CD4-positive, alpha-beta T cell (primary cell): ENCODE data around the gene PHYKPL. TPM values are rescaled to one million over a fixed set of nuclear protein-coding genes. Genes with fewer than 3 reads are reported as not detected.

ENCODE experiments used
- ATAC-seq: fragments of 200-7000 bp; cut with Tn5 transposase; one replicate; pipeline ENCODE4 v1.10.0; 2022; ENCODE audit warnings: mild to moderate bottlenecking; ENCODE audit not compliant: poor library complexity
- CTCF ChIA-PET: fragments of 350-600 bp; sonication (Branson Sonifier 250); formaldehyde crosslinking; loops from one replicate; lab custom pipeline; 2021; ENCODE audit warnings: antibody characterized with exemption, inconsistent platforms; lab: Charles Lee
- POLR2A ChIA-PET: fragments of 350-600 bp; sonication (Branson Sonifier 250); formaldehyde crosslinking; loops from one replicate; lab custom pipeline; 2021; ENCODE audit warnings: antibody characterized with exemption, inconsistent platforms; lab: Charles Lee
- DNase-seq, 14 experiments: peaks; one replicate each; pipeline ENCODE4 v3.0.0-alpha.2; 2013 to 2020; ENCODE audit warnings: mixed read lengths in 2 of 14
- H3K27ac ChIP-seq, 2 donors: one replicate each; pipeline versions ENCODE4 v1.5.1 to v1.7.0; 2013; ENCODE audit warnings: low read length in 2 of 2, low read depth in 1 of 2, mild to moderate bottlenecking in 1 of 2
- H3K27me3 ChIP-seq, 2 experiments: 1 replicate in 1 of 2; 2 replicates in 1 of 2; pipeline versions ENCODE4 v1.6.1 to v1.7.0; 2013; ENCODE audit warnings: low read length in 2 of 2, control low read depth in 1 of 2, mild to moderate bottlenecking in 1 of 2, moderate library complexity in 1 of 2; ENCODE audit not compliant: insufficient read depth in 2 of 2, control insufficient read depth in 1 of 2
- H3K36me3 ChIP-seq: one replicate; pipeline ENCODE4 v1.6.1; 2013; ENCODE audit warnings: low read length, control low read depth; ENCODE audit not compliant: insufficient read depth
- H3K4me1 ChIP-seq: one replicate; pipeline ENCODE4 v1.6.1; 2013; ENCODE audit warnings: low read length, control low read depth; ENCODE audit not compliant: insufficient read depth
- H3K4me3 ChIP-seq: one replicate; pipeline ENCODE4 v1.5.1; 2013; ENCODE audit warnings: mild to moderate bottlenecking, low read length, moderate library complexity
- H3K9me3 ChIP-seq, 2 experiments: 1 replicate in 1 of 2; 2 replicates in 1 of 2; pipeline versions ENCODE4 v1.6.1 to v1.7.0; 2013; ENCODE audit warnings: low read length in 2 of 2, mild to moderate bottlenecking in 2 of 2, control low read depth in 1 of 2, moderate library complexity in 1 of 2; ENCODE audit not compliant: control insufficient read depth in 1 of 2, insufficient read depth in 1 of 2
- H3K27ac Mint-ChIP-seq: one replicate; pipeline ENCODE4 v1.8.0; 2020; ENCODE audit warnings: mixed read lengths
- H3K27me3 Mint-ChIP-seq: one replicate; pipeline ENCODE4 v1.8.0; 2021; ENCODE audit warnings: mixed read lengths
- H3K36me3 Mint-ChIP-seq: one replicate; pipeline ENCODE4 v1.8.0; 2021; ENCODE audit warnings: low read depth, mixed read lengths
- H3K4me1 Mint-ChIP-seq: one replicate; pipeline ENCODE4 v1.8.0; 2021; ENCODE audit warnings: low read depth, mixed read lengths
- H3K4me3 Mint-ChIP-seq: one replicate; pipeline ENCODE4 v1.8.0; 2020; ENCODE audit warnings: mild to moderate bottlenecking, mixed read lengths
- H3K9me3 Mint-ChIP-seq: one replicate; pipeline ENCODE4 v1.8.0; 2020; ENCODE audit warnings: mixed read lengths
- intact Hi-C, 2 experiments: fragments of 100-400 bp; cut with DNase I in 1 of 2; cut with micrococcal nuclease in 1 of 2; formaldehyde crosslinking; loops; one replicate each; pipeline versions ENCODE4 v1.15.1 to v1.9.0; 2023 to 2025; cut with DNase I, micrococcal nuclease
- total RNA-seq, 174 experiments: library from RNA in 2 of 174; stranded (reverse) in 2 of 174; gene quantifications; one replicate each; pipeline ENCODE4 v1.2.3 and lab custom pipeline; 2021 to 2026
- TF ChIP-seq, protein P1 (sequence below): fragments of 200-600 bp; IDR thresholded peaks from one replicate; pipeline ENCODE4 v1.8.0; 2022; ENCODE audit warnings: antibody characterized with exemption, mild to moderate bottlenecking

Gene PHYKPL
- total RNA-seq, 2 experiments from 2014 or later, result 90.9 to 92.8 TPM

- Histone ChIP-seq H3K4me3 (no peak overlapping the region), H3K9me3 (no peaks in the 10 kb centered on the region), H3K4me1 (peaks cover 73% of the 10 kb centered on the region), H3K27me3 (no peaks in the 10 kb centered on the region), H3K27ac (peak overlapping the region; percentile 51 to 87), H3K36me3 (no peaks in the 10 kb centered on the region)
- peak in 3 of 14 experiments; percentile 51 to 69 (median 51) for DNase-seq
- Mint-ChIP-seq H3K4me3 (peak overlapping the region; percentile 11), H3K27ac (peak overlapping the region; percentile 71), H3K27me3 (no peaks in the 10 kb centered on the region), H3K9me3 (no peaks in the 10 kb centered on the region), H3K4me1 (peaks cover 37% of the 10 kb centered on the region), H3K36me3 (no peaks in the 10 kb centered on the region)
- TF ChIP-seq, protein P1, sequence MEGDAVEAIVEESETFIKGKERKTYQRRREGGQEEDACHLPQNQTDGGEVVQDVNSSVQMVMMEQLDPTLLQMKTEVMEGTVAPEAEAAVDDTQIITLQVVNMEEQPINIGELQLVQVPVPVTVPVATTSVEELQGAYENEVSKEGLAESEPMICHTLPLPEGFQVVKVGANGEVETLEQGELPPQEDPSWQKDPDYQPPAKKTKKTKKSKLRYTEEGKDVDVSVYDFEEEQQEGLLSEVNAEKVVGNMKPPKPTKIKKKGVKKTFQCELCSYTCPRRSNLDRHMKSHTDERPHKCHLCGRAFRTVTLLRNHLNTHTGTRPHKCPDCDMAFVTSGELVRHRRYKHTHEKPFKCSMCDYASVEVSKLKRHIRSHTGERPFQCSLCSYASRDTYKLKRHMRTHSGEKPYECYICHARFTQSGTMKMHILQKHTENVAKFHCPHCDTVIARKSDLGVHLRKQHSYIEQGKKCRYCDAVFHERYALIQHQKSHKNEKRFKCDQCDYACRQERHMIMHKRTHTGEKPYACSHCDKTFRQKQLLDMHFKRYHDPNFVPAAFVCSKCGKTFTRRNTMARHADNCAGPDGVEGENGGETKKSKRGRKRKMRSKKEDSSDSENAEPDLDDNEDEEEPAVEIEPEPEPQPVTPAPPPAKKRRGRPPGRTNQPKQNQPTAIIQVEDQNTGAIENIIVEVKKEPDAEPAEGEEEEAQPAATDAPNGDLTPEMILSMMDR, result no peak
- intact Hi-C loops, result loop anchor here (10.0 kb wide), 2 partner anchors 346 to 1836 kb away; partner anchors contain the start of gene RNF130 (in 1 of the 2)
- POLR2A ChIA-PET, result interaction anchor here (0.6 to 4.3 kb wide), 2 partner anchors 35 to 794 kb away, joined by 4 to 19 read pairs; partner anchors contain the start of gene HNRNPAB
- CTCF ChIA-PET, result no interaction called here
- ATAC-seq, result peak; percentile 44
These were observed 6.3 kb upstream of the PHYKPL start for GRCh38 chr5:178238711-178239592.

GRCh38 chr5:178238313-178238635 is 5.7 kb upstream of the PHYKPL start:
- ATAC-seq (no peak), DNase-seq (no peak)
- no peak overlapping the region for H3K4me3 Mint-ChIP-seq
- Histone ChIP-seq H3K4me1 (peaks cover 75% of the 10 kb centered on the region), H3K27ac (peak overlapping the region; percentile 51 to 87), H3K27me3 (no peaks in the 10 kb centered on the region), H3K4me3 (no peak overlapping the region), H3K36me3 (no peaks in the 10 kb centered on the region), H3K9me3 (no peaks in the 10 kb centered on the region)
- peaks cover 41% of the 10 kb centered on the region for H3K4me1 Mint-ChIP-seq
- no peaks in the 10 kb centered on the region for H3K36me3 Mint-ChIP-seq
- ChIA-PET CTCF (no interaction called here), POLR2A (interaction anchor here (0.6 to 4.3 kb wide), 2 partner anchors 34 to 793 kb away, joined by 4 to 19 read pairs; partner anchors contain the start of gene HNRNPAB)
- H3K27me3 Mint-ChIP-seq, result no peaks in the 10 kb centered on the region
- peak overlapping the region; percentile 71 for H3K27ac Mint-ChIP-seq
- intact Hi-C loops, result loop anchor here (10.0 kb wide), 2 partner anchors 347 to 1837 kb away; partner anchors contain the start of gene RNF130 (in 1 of the 2)
- no peaks in the 10 kb centered on the region for H3K9me3 Mint-ChIP-seq
- TF ChIP-seq, protein P1, result no peak

DNA sequence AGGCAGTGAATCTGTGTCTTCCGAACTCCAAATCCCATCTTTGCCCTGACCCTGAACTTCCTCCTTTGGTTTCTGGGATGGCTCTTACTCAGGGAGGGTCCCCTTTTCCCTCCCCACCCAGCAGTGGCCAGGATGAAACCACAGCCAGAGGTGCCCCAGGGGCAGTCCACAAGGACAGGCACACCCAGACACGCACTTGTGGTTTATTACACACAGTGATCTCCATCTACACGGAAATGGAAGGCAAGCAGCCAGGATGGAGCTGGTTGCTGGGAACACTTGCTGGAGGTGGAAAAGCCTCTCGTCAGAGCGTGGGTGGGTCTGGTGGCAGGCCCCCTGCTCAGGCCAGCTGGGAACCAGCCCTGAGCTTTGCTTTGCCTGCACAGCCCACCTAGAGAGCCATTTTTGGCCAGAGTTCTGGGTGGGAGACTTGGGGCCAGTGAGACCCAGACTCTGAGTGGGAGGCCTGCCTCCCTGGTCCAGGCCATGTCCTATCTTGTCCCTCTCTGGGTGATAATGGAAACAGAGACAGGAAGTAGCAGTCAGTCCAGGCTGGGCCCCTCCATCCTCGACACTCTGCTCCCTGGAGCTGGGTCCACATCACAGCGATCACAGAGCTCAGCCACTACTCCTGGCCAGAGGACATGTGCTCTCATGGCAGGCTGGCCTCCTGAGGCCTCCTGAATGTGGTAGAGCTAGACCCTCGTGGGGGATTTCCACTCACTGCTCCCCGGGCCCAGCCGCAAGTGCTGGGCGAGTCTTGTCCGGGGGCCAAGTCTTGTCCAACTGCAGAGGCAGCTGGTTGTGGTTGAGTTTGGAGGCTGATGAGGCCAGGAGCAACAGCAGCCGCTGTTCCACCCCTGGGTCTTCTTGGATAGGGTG is 5.1 kb upstream of the PHYKPL start:
- peaks cover 41% of the 10 kb centered on the region for H3K4me1 Mint-ChIP-seq

More for the DNA sequence above, 5.1 kb upstream of the PHYKPL start:
- ChIA-PET CTCF (no interaction called here), POLR2A (interaction anchor here (0.6 to 4.3 kb wide), 2 partner anchors 33 to 792 kb away, joined by 4 to 19 read pairs; partner anchors contain the start of gene HNRNPAB)
- Histone ChIP-seq H3K4me1 (peaks cover 81% of the 10 kb centered on the region), H3K4me3 (no peak overlapping the region), H3K36me3 (no peaks in the 10 kb centered on the region), H3K27ac (peak overlapping the region in 1 of 2 donors; percentile 87), H3K27me3 (no peaks in the 10 kb centered on the region), H3K9me3 (no peaks in the 10 kb centered on the region)
- peak in 1 of 14 experiments; percentile 2 for DNase-seq
- H3K27ac Mint-ChIP-seq, result peak overlapping the region; percentile 71
- no peaks in the 10 kb centered on the region for H3K36me3 Mint-ChIP-seq
- no peak for ATAC-seq
- H3K27me3 Mint-ChIP-seq, result no peaks in the 10 kb centered on the region
- no peak overlapping the region for H3K4me3 Mint-ChIP-seq
- intact Hi-C loops, result loop anchor here (10.0 kb wide), 2 partner anchors 347 to 1837 kb away; partner anchors contain the start of gene RNF130 (in 1 of the 2)
- TF ChIP-seq, protein P1, result no peak
- H3K9me3 Mint-ChIP-seq, result no peaks in the 10 kb centered on the region
